Muscle of back (tissue), 10 donors: ENCODE data around the gene TTBK1. TPM values are rescaled to one million over a fixed set of nuclear protein-coding genes. Genes with fewer than 3 reads are reported as not detected.

Experiments
- polyA plus RNA-seq, 10 donors: library from polyadenylated mRNA; unstranded; fragments of 120-200 nt; gene quantifications; one replicate each; pipeline ENCODE4 v1.2.1, GENCODE V29; 2013; ENCODE audit not compliant: insufficient read length in 10 of 10

TTBK1 gene
- polyA plus RNA-seq, 10 donors: 0.03 to 0.07 (median 0.05) TPM; not detected in 1

Other genes starting within 250 kb of the TTBK1 start
- 10 to 100 TPM; 38.5 to 63.2 (median 46.0) TPM for gene MEA1, start 229.5 kb upstream of the TTBK1 start, polyA plus RNA-seq
- 100 to 1,000 TPM; 157 to 208 (median 190) TPM for gene KLHDC3, start 229.2 kb upstream of the TTBK1 start, polyA plus RNA-seq
- 10 to 100 TPM; 40.7 to 51.6 (median 47.2) TPM for gene RRP36, start 221.9 kb upstream of the TTBK1 start, polyA plus RNA-seq
- 10 to 100 TPM; 33.5 to 43.4 (median 37.8) TPM for gene CUL7, start 189.6 kb upstream of the TTBK1 start, polyA plus RNA-seq
- gene MRPL2, start 184.0 kb upstream of the TTBK1 start, polyA plus RNA-seq: 10 to 100 TPM; 40.0 to 50.0 (median 41.9) TPM
- 10 to 100 TPM; 18.5 to 34.2 (median 21.2) TPM for gene KLC4, start 183.8 kb upstream of the TTBK1 start, polyA plus RNA-seq
- 100 to 1,000 TPM in 1 of 10 donors, 10 to 100 TPM in 9; 33.3 to 176 (median 57.0) TPM for gene PTK7, start 167.2 kb upstream of the TTBK1 start, polyA plus RNA-seq
- 10 to 100 TPM; 33.9 to 64.4 (median 46.8) TPM for gene SRF, start 72.2 kb upstream of the TTBK1 start, polyA plus RNA-seq
- gene CUL9, start 61.3 kb upstream of the TTBK1 start, polyA plus RNA-seq: 10 to 100 TPM; 10.3 to 26.8 (median 17.4) TPM
- gene DNPH1, start 14.0 kb upstream of the TTBK1 start, polyA plus RNA-seq: 10 to 100 TPM; 12.5 to 36.1 (median 17.7) TPM
- under 1 TPM in 3 of 10 donors, not detected in 7; 0.05 to 0.45 (median 0.11) TPM for gene SLC22A7, start 54.8 kb downstream of the TTBK1 start, polyA plus RNA-seq
- 1 to 10 TPM in 6 of 10 donors, under 1 TPM in 4; 0.43 to 1.5 (median 1.0) TPM for gene CRIP3, start 65.3 kb downstream of the TTBK1 start, polyA plus RNA-seq
- 10 to 100 TPM; 11.6 to 18.1 (median 15.0) TPM for gene ZNF318, start 126.2 kb downstream of the TTBK1 start, polyA plus RNA-seq
- 10 to 100 TPM in 9 of 10 donors, 1 to 10 TPM in 1; 9.8 to 19.7 (median 13.7) TPM for gene ABCC10, start 184.1 kb downstream of the TTBK1 start, polyA plus RNA-seq
- gene DLK2, start 212.1 kb downstream of the TTBK1 start, polyA plus RNA-seq: 1 to 10 TPM; 1.4 to 4.3 (median 2.1) TPM
- gene TJAP1, start 234.1 kb downstream of the TTBK1 start, polyA plus RNA-seq: 10 to 100 TPM; 17.8 to 35.8 (median 25.1) TPM